Common myeloid progenitor, CD34-positive (primary cell): ENCODE data around the gene PDE6B.
A peak's percentile ranks its signal among the peaks of the same experiment; 100 is the strongest.
"Not testable (repeated sequence)": the region's sequence is repeated elsewhere in the genome, so short reads cannot be mapped to it uniquely, and the experiment has no call there.

ENCODE experiments used
- CTCF ChIA-PET: fragments of 350-600 bp; sonication (Branson Sonifier 250); formaldehyde crosslinking; loops from one replicate; lab custom pipeline; 2021; ENCODE audit warnings: antibody characterized with exemption; lab: Charles Lee
- POLR2A ChIA-PET: fragments of 350-600 bp; sonication (Branson Sonifier 250); formaldehyde crosslinking; loops from one replicate; lab custom pipeline; 2021; ENCODE audit warnings: antibody characterized with exemption; lab: Charles Lee
- DNase-seq, 3 donors: peaks; one replicate each; pipeline versions ENCODE4 v3.0.0 to v3.0.0-alpha.2; 2013
- H3K27ac ChIP-seq, 2 experiments: 1 replicate in 1 of 2; 2 replicates in 1 of 2; pipeline ENCODE4 v1.7.0; 2013; ENCODE audit warnings: inconsistent platforms in 2 of 2, low read length in 2 of 2, mild to moderate bottlenecking in 2 of 2, low read depth in 1 of 2, moderate library complexity in 1 of 2; ENCODE audit not compliant: severe bottlenecking in 2 of 2, insufficient read depth in 1 of 2, poor library complexity in 1 of 2
- H3K27me3 ChIP-seq, 5 experiments: replicated peaks in 2 of 5; 1 replicate in 3 of 5; 2 replicates in 2 of 5; pipeline versions ENCODE4 v1.6.1 to v1.7.0; 2013; ENCODE audit warnings: low read length in 4 of 5, mild to moderate bottlenecking in 2 of 5, moderate library complexity in 2 of 5, inconsistent platforms in 1 of 5; ENCODE audit not compliant: insufficient read depth in 5 of 5, control insufficient read depth in 4 of 5
- H3K36me3 ChIP-seq, 4 experiments: 1 replicate in 2 of 4; 2 replicates in 2 of 4; pipeline versions ENCODE4 v1.6.1 to v1.7.0; 2013; ENCODE audit warnings: low read length in 3 of 4, control low read depth in 1 of 4, mild to moderate bottlenecking in 1 of 4; ENCODE audit not compliant: control insufficient read depth in 4 of 4, insufficient read depth in 4 of 4
- H3K4me1 ChIP-seq, 4 experiments: 1 replicate in 3 of 4; 2 replicates in 1 of 4; pipeline versions ENCODE4 v1.6.1 to v1.7.1; 2013; ENCODE audit warnings: low read length in 3 of 4, mild to moderate bottlenecking in 3 of 4, control low read depth in 1 of 4, inconsistent platforms in 1 of 4, moderate library complexity in 1 of 4; ENCODE audit not compliant: control insufficient read depth in 4 of 4, insufficient read depth in 4 of 4; ENCODE audit errors: control extremely low read depth in 1 of 4
- H3K4me3 ChIP-seq, 7 experiments: 1 replicate in 4 of 7; 2 replicates in 3 of 7; pipeline versions ENCODE4 v1.5.1 to v1.7.0; 2013; ENCODE audit warnings: mild to moderate bottlenecking in 7 of 7, low read length in 6 of 7, moderate library complexity in 6 of 7, inconsistent platforms in 2 of 7, low read depth in 2 of 7, control low read depth in 1 of 7; ENCODE audit not compliant: insufficient read depth in 4 of 7, control insufficient read depth in 1 of 7; ENCODE audit errors: extremely low read depth in 1 of 7
- H3K9me3 ChIP-seq, 5 experiments: 1 replicate in 4 of 5; 2 replicates in 1 of 5; pipeline versions ENCODE4 v1.6.1 to v1.7.1; 2013; ENCODE audit warnings: low read length in 4 of 5, mild to moderate bottlenecking in 2 of 5, inconsistent platforms in 1 of 5, low read depth in 1 of 5, moderate library complexity in 1 of 5; ENCODE audit not compliant: control insufficient read depth in 4 of 5, insufficient read depth in 2 of 5; ENCODE audit errors: control extremely low read depth in 1 of 5
- WGBS: methylation state at CpG from one replicate; pipeline ENCODE4 v1.1.5; 2013; ENCODE audit not compliant: insufficient coverage; 5-methylcytosine and 5-hydroxymethylcytosine counted together

The PDE6B gene

DNA sequence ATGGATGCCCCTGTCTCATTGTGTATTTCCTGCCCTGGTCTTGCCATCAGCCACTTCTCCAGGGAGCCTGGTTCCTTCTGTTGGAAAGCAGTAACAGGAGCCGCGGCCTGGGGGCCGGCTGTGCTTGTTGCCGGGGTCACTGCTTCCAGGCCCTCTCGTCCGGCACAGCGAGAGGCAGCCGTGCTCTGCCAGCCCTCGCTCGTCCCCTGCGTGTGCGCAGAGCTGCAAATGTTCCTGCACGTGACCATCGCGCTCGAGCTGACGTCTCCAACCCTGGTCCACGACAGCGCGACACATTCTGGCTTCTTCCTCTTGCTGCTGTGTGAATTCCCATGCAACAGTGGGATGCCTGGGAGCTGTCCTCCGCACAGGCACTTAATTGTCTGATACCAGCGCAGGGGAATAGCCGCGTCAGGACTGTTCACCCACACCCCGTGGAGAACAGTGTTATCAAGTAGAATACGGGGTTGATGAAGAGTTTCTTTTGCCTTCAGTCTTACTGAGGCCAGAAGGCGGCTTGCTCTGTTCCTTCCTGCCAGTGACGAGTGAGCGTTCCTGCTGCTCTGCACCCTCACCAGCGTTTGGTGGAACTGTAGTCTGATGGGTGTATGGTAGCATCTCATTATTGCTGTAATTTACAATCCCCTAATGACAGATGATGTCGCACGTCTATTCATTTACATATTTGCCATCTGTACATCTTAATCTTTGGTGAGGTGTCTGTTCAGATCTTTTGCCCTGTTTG, 12.3 kb downstream of the PDE6B start:
- Histone ChIP-seq H3K4me1 (no peaks in the 10 kb centered on the region), H3K27me3 (peaks cover 0 to 36% (median 3%) of the 10 kb centered on the region in 5 experiments), H3K9me3 (peaks cover 0 to 5% (median 3%) of the 10 kb centered on the region in 5 experiments), H3K36me3 (no peaks in the 10 kb centered on the region), H3K27ac (no peak overlapping the region), H3K4me3 (no peak overlapping the region)
- ChIA-PET POLR2A (no interaction called here), CTCF (no interaction called here)
- 81% methylated on average over 30 of the region's 32 CpGs for WGBS
- DNase-seq: no peak

DNA sequence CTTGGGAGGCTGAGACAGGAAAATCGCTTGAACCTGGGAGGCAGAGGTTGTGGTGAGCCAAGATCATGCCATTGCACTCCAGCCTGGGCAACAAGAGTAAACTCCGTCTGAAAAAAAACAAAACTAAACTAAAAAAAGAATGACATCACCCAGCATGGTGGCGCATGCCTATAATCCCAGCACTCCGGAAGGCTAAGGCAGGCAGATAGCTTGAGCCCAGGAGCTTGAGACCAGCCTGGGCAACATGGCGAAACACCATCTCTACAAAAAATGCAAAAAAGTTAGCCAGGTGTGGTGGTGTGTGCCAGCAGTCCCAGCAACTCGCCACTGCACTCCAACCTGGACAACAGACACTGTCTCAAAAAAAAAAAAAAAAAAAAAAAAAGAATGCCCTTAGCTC, 17.0 kb downstream of the PDE6B start:
- H3K4me3 ChIP-seq, H3K4me1 ChIP-seq, DNase-seq, POLR2A ChIA-PET, H3K9me3 ChIP-seq, H3K27ac ChIP-seq, CTCF ChIA-PET, H3K36me3 ChIP-seq: not testable (repeated sequence)
- 100% methylated on average over 3 of the region's 6 CpGs for WGBS
- H3K27me3 ChIP-seq: peaks cover 0 to 23% (median 9%) of the 10 kb centered on the region in 5 experiments

DNA sequence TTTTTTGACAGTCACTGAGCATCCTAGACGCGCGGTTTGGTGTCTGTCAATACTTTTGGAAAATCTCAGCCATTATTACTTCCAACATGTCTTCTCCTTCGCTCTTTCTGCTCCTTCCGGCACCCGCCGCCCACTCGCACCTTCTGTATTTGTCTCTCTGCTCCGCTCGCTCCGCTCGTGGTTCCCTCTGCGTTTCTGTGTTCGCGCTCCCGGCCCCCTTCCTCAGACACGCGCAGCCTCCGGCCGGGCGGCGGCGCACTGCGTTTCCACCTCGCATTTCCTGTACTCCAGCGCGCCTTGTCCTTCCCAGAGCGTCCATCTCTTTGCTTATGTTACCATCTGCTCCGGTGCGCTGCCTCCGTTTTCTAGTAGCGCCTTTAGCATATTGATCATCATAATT, 21.1 kb downstream of the PDE6B start:
- H3K27me3 ChIP-seq: peaks cover 0 to 39% (median 6%) of the 10 kb centered on the region in 5 experiments
- H3K36me3 ChIP-seq: no peaks in the 10 kb centered on the region
- 53% methylated on average over 32 of the region's 32 CpGs for WGBS
- DNase-seq: peak in 1 of 3 donors; percentile 25
- ChIA-PET POLR2A (no interaction called here), CTCF (no interaction called here)
- H3K4me3 ChIP-seq: peak overlapping the region in 1 of 7 experiments; percentile 42
- peaks cover 0 to 7% (median 0%) of the 10 kb centered on the region in 5 experiments for H3K9me3 ChIP-seq
- no peaks in the 10 kb centered on the region for H3K4me1 ChIP-seq
- no peak overlapping the region for H3K27ac ChIP-seq

DNA sequence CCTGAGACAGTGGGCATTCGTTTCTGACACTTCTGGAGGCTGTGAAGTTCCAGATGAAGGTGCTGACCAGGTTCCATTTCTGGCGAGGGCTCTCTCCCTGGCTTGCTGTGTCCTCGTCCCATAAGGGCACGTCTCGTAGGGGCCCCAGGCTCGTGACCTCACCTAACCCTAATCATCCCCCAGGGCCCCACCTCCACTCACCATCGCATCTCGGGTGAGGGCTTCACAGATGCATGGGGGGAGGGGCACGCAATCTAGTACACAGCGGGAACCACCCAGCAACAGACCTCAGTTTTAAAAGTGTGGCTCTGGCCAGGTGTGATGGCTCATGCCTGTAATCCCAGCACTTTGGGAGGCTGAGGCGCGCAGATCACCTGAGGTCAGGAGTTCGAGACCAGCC, 22.1 kb downstream of the PDE6B start:
- Histone ChIP-seq H3K4me1 (no peaks in the 10 kb centered on the region), H3K4me3 (no peak overlapping the region), H3K27ac (no peak overlapping the region), H3K27me3 (peaks cover 0 to 49% (median 6%) of the 10 kb centered on the region in 5 experiments), H3K9me3 (peaks cover 0 to 3% (median 0%) of the 10 kb centered on the region in 5 experiments), H3K36me3 (no peaks in the 10 kb centered on the region)
- 88% methylated on average over 13 of the region's 13 CpGs for WGBS
- ChIA-PET POLR2A (no interaction called here), CTCF (no interaction called here)
- no peak for DNase-seq

DNA sequence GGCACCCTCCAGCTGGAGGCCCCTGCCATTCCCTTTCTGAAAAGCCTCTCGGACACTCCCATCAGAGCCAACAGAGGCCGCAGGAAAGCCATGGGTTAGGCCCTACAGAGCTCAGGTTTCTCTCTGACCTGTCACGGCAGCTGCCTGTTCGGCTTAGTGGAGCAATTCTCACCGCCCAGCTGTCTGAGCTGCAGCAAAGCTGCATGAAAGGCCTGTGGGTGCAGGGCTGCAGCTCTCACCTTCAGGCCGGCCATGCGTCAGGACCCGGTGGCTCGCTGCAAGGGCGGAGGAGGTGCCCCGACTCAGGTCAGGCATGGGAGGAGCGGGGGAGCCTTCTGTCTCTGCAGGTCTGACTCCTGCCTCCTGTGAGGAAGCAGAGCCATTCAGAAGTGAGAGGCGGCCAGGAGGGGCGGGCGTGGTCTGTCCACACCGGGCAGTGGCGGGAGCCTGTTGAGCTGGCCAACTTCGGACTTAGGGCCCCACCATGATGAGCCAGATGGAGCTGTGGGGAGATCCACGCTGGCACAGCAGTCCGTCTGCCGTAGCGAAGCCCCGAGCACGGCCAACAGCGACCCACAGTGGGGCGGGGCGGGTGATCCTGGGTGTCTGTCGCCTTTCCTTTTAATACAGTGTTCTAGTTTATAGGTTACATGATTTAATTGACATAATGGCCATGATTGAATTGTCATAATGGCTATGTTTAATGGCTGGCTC, 23.4 kb downstream of the PDE6B start:
- Histone ChIP-seq H3K4me3 (no peak overlapping the region), H3K27me3 (peaks cover 0 to 55% (median 6%) of the 10 kb centered on the region in 5 experiments), H3K27ac (no peak overlapping the region), H3K4me1 (no peaks in the 10 kb centered on the region), H3K36me3 (no peaks in the 10 kb centered on the region), H3K9me3 (peaks cover 0 to 3% (median 0%) of the 10 kb centered on the region in 5 experiments)
- CTCF ChIA-PET: no interaction called here
- WGBS: 90% methylated on average over 23 of the region's 28 CpGs
- POLR2A ChIA-PET: interaction anchor here (0.7 kb wide), 1 partner anchor 146 kb away, joined by 4 read pairs; no protein-coding TSS in a partner anchor
- no peak for DNase-seq

DNA sequence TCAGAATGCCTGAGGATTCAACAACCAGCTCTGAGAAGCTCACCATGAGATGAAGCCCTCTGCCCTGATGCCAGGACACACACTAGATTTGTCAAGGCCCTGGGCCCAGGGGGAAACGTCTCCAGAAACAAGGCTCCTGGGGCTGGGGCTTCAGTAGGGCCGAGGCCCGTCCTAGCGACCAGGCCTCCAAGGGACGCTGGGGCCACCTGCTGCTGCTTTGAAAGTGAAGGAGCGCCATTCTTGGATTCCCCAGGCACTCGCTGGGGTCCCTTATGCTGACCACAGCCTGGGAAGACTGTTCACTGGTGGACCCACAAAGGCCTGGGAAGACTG, 23.9 kb downstream of the PDE6B start:
- Histone ChIP-seq H3K4me3 (no peak overlapping the region), H3K27me3 (peaks cover 0 to 58% (median 6%) of the 10 kb centered on the region in 5 experiments), H3K9me3 (peaks cover 0 to 3% (median 0%) of the 10 kb centered on the region in 5 experiments), H3K36me3 (no peaks in the 10 kb centered on the region), H3K4me1 (no peaks in the 10 kb centered on the region), H3K27ac (no peak overlapping the region)
- CTCF ChIA-PET: no interaction called here
- no peak for DNase-seq
- POLR2A ChIA-PET: no interaction called here
- WGBS: 92% methylated on average over 7 of the region's 7 CpGs

DNA sequence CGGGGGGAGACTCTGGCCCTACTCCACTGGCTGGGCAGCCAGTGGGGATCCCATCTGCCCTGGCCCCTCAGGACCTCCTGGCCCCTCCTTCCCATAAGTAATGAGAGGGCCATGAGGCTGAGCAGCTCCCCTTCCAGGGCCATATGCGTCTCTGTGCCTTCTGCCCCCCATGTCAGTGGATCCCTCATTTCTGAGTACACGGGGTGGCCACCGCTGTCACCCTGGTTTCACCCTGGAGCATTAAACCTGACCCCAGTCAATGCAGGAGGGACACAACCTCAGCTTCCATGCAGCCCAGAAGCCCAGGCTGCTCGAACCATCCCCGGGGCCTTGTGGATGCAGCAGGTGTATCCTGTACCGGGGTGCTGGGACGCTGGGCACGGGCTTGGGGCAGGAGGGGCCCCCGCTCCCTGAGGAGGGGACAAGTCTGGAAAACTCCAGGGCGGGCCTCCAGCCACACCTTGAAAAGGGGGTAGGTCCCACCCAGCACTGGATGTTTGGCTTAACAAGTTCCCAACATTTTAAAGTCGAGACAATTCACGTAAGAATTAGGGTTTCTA, 24.5 kb downstream of the PDE6B start:
- Histone ChIP-seq H3K4me3 (no peak overlapping the region), H3K27me3 (peaks cover 0 to 61% (median 6%) of the 10 kb centered on the region in 5 experiments)

More for the DNA sequence above, 24.5 kb downstream of the PDE6B start:
- POLR2A ChIA-PET: no interaction called here
- Histone ChIP-seq H3K9me3 (no peaks in the 10 kb centered on the region), H3K4me1 (no peaks in the 10 kb centered on the region), H3K27ac (no peak overlapping the region), H3K36me3 (no peaks in the 10 kb centered on the region)
- no peak for DNase-seq
- WGBS: 96% methylated on average over 13 of the region's 13 CpGs
- CTCF ChIA-PET: no interaction called here
